ENCODE results near the gene CNST. TPM values are rescaled to one million over a fixed set of nuclear protein-coding genes. Genes with fewer than 3 reads are reported as not detected.

Gene CNST
- total and polyA plus RNA-seq, 9 of the 15 experiments (the other 6 are each of a cell fraction or from before 2014, with no cell fraction given), result 17.0 to 55.3 (median 30.8) TPM

DNA sequence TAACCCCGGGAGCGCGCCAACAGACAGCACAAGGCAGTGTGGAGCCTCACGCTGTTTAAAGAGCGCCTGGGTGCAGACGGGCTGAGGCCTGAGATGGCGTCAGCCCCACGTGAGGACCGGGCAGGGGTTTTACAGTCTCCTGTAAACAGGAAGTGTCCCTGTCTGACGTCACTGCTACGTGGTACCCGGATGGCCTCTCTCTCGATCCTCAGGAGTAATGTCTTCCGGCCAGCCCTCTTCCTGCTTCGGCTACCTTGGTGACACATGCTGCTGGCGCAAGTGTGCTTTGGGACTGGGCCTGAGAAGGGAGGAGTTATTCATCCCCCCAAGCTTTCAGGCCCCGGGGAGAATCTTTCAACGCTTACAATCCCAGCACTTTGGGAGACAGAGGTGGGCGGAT, 41.2 kb downstream of the CNST start:
- TF ChIP-seq POLR2G (IDR thresholded peaks at IDR 0.05; ENCODE audit: low read depth, low read length) (0 out of 2 replicates have a peak, but pooled peaks have one; percentile 16), TEAD4 (IDR thresholded peaks at IDR 0.05; ENCODE audit: low read length) (no peak), TEAD4 (CRISPR knock-in tag; IDR thresholded peaks at IDR 0.05; ENCODE audit: borderline replicate concordance) (no peak)
- DNase-seq (ENCODE audit: extremely low read depth in 1 of 4, low spot score in 3 of 4) (no peak), FAIRE-seq (no peak), ATAC-seq (no peak)
- Histone ChIP-seq H3K4me1 (replicated peaks in 1 of 2; ENCODE audit: control insufficient read depth in 2 of 2, insufficient read depth in 2 of 2, low read length in 2 of 2) (peaks cover 0 to 3% of the 10 kb centered on the region in 2 experiments; a peak in 1 of 5 replicates), H3K9ac (ENCODE audit: insufficient read depth in 1 of 2, low read depth in 2 of 2, low read length in 2 of 2) (no peak overlapping the region), H3K4me2 (ENCODE audit: insufficient read depth, low read length) (no peak overlapping the region), H3K79me2 (ENCODE audit: control insufficient read depth, insufficient read depth, low read length) (peaks cover 87% of the 10 kb centered on the region), H4K20me1 (replicated peaks; ENCODE audit: control insufficient read depth, insufficient read depth, low read length) (peaks cover 6% of the 10 kb centered on the region), H3K4me3 (no peak overlapping the region), H2AFZ (ENCODE audit: low read depth, low read length) (no peak overlapping the region), H3K9me1 (ENCODE audit: control insufficient read depth, insufficient read depth, low read length) (no peaks in the 10 kb centered on the region), H3K27me3 (ENCODE audit: control insufficient read depth in 2 of 2, insufficient read depth in 2 of 2, low read length in 2 of 2) (no peaks in the 10 kb centered on the region), H3K9me3 (replicated peaks; ENCODE audit: control insufficient read depth, insufficient read depth, low read depth, low read length) (no peaks in the 10 kb centered on the region), H3K36me3 (ENCODE audit: control insufficient read depth, insufficient read depth, low read length) (peaks cover 16% of the 10 kb centered on the region), H3K27ac (ENCODE audit: extremely low read depth, low read depth, low read length) (no peak overlapping the region)
- in situ Hi-C loops (cut with MboI), result no loop called here
- intact Hi-C loops (cut with micrococcal nuclease), result no loop called here
- ChIA-PET CTCF (ENCODE audit: low intra/inter-chr PET ratio) (no interaction called here), POLR2A (interaction anchor here (0.8 kb wide), 1 partner anchor 22 kb away, joined by 3 read pairs; no protein-coding TSS in a partner anchor)
- no TSS peak for BruUV-seq (replicated peaks)
- 98% methylated on average over 17 of the region's 19 CpGs for WGBS (ENCODE audit: insufficient coverage, low coverage, missing lambda C conversion rate)

DNA sequence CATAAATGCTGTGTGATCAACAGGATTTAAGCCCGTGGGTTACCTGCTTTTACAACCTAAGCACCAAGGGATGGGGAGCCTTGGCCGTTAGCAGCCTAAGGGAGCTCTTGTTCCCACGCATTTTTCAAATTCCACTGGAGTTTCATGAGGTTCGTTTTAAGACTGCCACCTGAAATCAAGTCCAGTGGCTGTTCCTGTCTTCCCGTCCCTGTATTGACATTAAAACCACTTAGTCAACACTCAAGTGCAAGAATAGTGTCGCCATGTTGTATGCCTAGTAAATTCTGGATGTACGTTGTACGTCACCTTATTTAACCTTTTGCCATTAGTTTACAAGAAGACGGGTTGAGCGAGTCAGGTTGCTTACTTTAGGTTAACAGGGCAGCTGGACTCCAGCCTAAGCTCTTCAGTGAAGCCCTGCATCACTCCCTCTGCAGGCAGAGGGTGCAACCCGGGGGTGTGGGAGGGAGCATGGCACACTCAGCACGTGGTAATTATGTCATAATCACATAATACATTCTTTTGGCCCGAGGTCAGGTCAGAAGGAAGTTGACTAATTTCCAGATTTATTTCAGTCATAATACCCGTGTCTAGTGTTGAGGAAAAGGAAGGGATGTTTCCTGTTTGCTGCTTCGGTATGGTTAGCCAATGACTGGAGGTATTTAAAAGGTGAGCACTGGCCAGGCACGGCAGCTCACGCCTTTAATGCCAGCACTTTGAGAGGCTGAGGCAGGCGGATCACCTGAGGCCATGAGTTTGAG, 42.5 kb downstream of the CNST start:
- Histone ChIP-seq H3K9me1 (ENCODE audit: control insufficient read depth, insufficient read depth, low read length) (no peaks in the 10 kb centered on the region), H3K4me1 (replicated peaks in 1 of 2; ENCODE audit: control insufficient read depth in 2 of 2, insufficient read depth in 2 of 2, low read length in 2 of 2) (peaks cover 0 to 3% of the 10 kb centered on the region in 2 experiments; a peak in 1 of 5 replicates), H2AFZ (ENCODE audit: low read depth, low read length) (no peak overlapping the region), H3K27ac (ENCODE audit: extremely low read depth, low read depth, low read length) (no peak overlapping the region), H3K9ac (ENCODE audit: insufficient read depth in 1 of 2, low read depth in 2 of 2, low read length in 2 of 2) (no peak overlapping the region), H3K27me3 (ENCODE audit: control insufficient read depth in 2 of 2, insufficient read depth in 2 of 2, low read length in 2 of 2) (no peaks in the 10 kb centered on the region), H4K20me1 (replicated peaks; ENCODE audit: control insufficient read depth, insufficient read depth, low read length) (peaks cover 6% of the 10 kb centered on the region), H3K36me3 (ENCODE audit: control insufficient read depth, insufficient read depth, low read length) (peaks cover 8% of the 10 kb centered on the region; the same call in 2 of the 3 replicates), H3K9me3 (replicated peaks; ENCODE audit: control insufficient read depth, insufficient read depth, low read depth, low read length) (no peaks in the 10 kb centered on the region), H3K79me2 (ENCODE audit: control insufficient read depth, insufficient read depth, low read length) (peaks cover 84% of the 10 kb centered on the region), H3K4me2 (ENCODE audit: insufficient read depth, low read length) (no peak overlapping the region), H3K4me3 (no peak overlapping the region)
- DNase-seq (ENCODE audit: extremely low read depth in 1 of 4, low spot score in 3 of 4) (no peak), FAIRE-seq (no peak), ATAC-seq (peak; percentile 71)
- in situ Hi-C loops (cut with MboI) (no loop called here), intact Hi-C loops (cut with micrococcal nuclease) (no loop called here)
- BruUV-seq (replicated peaks), result no TSS peak
- ChIA-PET CTCF (ENCODE audit: low intra/inter-chr PET ratio) (no interaction called here), POLR2A (interaction anchor here (0.7 to 1.3 kb wide), 2 partner anchors 8 to 13 kb away, joined by 3 read pairs; no protein-coding TSS in a partner anchor)
- 70% methylated on average over 18 of the region's 18 CpGs for WGBS (ENCODE audit: insufficient coverage, low coverage, missing lambda C conversion rate)
- TF ChIP-seq, protein P1, sequence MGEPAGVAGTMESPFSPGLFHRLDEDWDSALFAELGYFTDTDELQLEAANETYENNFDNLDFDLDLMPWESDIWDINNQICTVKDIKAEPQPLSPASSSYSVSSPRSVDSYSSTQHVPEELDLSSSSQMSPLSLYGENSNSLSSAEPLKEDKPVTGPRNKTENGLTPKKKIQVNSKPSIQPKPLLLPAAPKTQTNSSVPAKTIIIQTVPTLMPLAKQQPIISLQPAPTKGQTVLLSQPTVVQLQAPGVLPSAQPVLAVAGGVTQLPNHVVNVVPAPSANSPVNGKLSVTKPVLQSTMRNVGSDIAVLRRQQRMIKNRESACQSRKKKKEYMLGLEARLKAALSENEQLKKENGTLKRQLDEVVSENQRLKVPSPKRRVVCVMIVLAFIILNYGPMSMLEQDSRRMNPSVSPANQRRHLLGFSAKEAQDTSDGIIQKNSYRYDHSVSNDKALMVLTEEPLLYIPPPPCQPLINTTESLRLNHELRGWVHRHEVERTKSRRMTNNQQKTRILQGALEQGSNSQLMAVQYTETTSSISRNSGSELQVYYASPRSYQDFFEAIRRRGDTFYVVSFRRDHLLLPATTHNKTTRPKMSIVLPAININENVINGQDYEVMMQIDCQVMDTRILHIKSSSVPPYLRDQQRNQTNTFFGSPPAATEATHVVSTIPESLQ (CRISPR knock-in tag; IDR thresholded peaks at IDR 0.05), result no peak
- no peak for TF ChIP-seq EWSR1 (IDR thresholded peaks at IDR 0.05; ENCODE audit: borderline replicate concordance, low read depth, partially characterized antibody)
- no peak for TF ChIP-seq ZNF583 (CRISPR knock-in tag; IDR thresholded peaks at IDR 0.05)
- TF ChIP-seq JUND (IDR thresholded peaks at IDR 0.05; ENCODE audit: borderline replicate concordance, low read depth, low read length), result peak; percentile 19; the same call in 1 of the 2 replicates
- no peak for TF ChIP-seq JUND (tag; IDR thresholded peaks at IDR 0.05; ENCODE audit: borderline replicate concordance, low read depth, low read length)
- no peak for TF ChIP-seq HDAC2 (IDR thresholded peaks at IDR 0.05)
- TF ChIP-seq TBP (optimal IDR thresholded peaks at IDR 0.05; ENCODE audit: low read depth, low read length), result no peak
- TF ChIP-seq NR2C1 (IDR thresholded peaks at IDR 0.05), result no peak
- TF ChIP-seq NR2C1 (tag; IDR thresholded peaks at IDR 0.05), result no peak

Measured in K562 (cell line).